Colonic mucosa (tissue), 4 donors: Measurements from ENCODE around the gene TDRD6. TPM values are rescaled to one million over a fixed set of nuclear protein-coding genes. Genes with fewer than 3 reads are reported as not detected.
"Not testable (repeated sequence)": the region's sequence is repeated elsewhere in the genome, so short reads cannot be mapped to it uniquely, and the experiment has no call there.

Experiments
- DNase-seq: peaks from one replicate; pipeline ENCODE4 v3.0.0-alpha.2; 2020
- H3K27ac ChIP-seq: fragments of 200-600 bp; one replicate; pipeline ENCODE4 v1.8.0; 2021
- H3K27me3 ChIP-seq: fragments of 200-600 bp; one replicate; pipeline ENCODE4 v1.8.0; 2021
- H3K36me3 ChIP-seq: fragments of 200-600 bp; one replicate; pipeline ENCODE4 v1.8.0; 2021
- H3K4me1 ChIP-seq: fragments of 200-600 bp; one replicate; pipeline ENCODE4 v1.8.0; 2021; ENCODE audit warnings: mild to moderate bottlenecking
- H3K4me3 ChIP-seq: fragments of 200-600 bp; one replicate; pipeline ENCODE4 v1.8.0; 2021
- H3K9ac ChIP-seq, 2 donors: one replicate each; pipeline ENCODE4 v1.7.0; 2013; ENCODE audit warnings: control low read depth in 2 of 2, low read depth in 2 of 2, low read length in 2 of 2
- H3K9me3 ChIP-seq: fragments of 200-600 bp; one replicate; pipeline ENCODE4 v1.8.0; 2021
- intact Hi-C: fragments of 100-400 bp; cut with DNase I; formaldehyde crosslinking; loops from one replicate; pipeline ENCODE4 v1.14.1; 2022
- total RNA-seq, 2 donors: library from RNA; stranded (reverse); fragmentation: NEBNext Ultra II Directional in 1 of 2; extraction: Animal tissue kit (Norgen Biotek cat#: 25700) in 1 of 2; gene quantifications; one replicate each; pipeline ENCODE4 v1.2.1, GENCODE V29; 2021
- TF ChIP-seq, protein P1 (sequence below): fragments of 200-600 bp; IDR thresholded peaks from one replicate; pipeline ENCODE4 v1.8.0; 2022; ENCODE audit warnings: antibody characterized with exemption, mild to moderate bottlenecking
- donor health status: healthy.
- donor health status: DM: no; HTN: no; CAD: no.
- donor health status: DM: no; HTN: no; CAD: no.

Gene TDRD6
- total RNA-seq, 2 donors from 2014 or later = 0.08 to 0.40 TPM

DNA sequence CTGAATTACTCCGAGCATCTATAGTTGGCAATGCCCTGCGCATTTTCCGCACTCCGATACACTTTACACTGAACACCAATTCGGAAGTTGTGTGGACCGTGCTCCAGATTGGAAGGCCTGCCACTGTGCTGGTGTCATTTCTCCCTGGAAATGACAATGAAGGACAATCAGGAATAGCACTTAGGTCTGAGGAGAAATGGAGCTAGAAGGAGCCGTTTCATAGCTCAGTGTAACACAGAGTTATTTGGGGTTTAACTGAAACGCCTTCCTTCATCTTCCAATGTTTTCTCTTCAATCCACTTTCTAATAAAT, 48.0 kb downstream of the TDRD6 start:
- Histone ChIP-seq H3K4me3 (peak overlapping the region; percentile 58), H3K9me3 (no peaks in the 10 kb centered on the region), H3K9ac (no peak overlapping the region), H3K27me3 (no peaks in the 10 kb centered on the region), H3K4me1 (no peaks in the 10 kb centered on the region), H3K36me3 (no peaks in the 10 kb centered on the region), H3K27ac (no peak overlapping the region)
- TF ChIP-seq, protein P1, sequence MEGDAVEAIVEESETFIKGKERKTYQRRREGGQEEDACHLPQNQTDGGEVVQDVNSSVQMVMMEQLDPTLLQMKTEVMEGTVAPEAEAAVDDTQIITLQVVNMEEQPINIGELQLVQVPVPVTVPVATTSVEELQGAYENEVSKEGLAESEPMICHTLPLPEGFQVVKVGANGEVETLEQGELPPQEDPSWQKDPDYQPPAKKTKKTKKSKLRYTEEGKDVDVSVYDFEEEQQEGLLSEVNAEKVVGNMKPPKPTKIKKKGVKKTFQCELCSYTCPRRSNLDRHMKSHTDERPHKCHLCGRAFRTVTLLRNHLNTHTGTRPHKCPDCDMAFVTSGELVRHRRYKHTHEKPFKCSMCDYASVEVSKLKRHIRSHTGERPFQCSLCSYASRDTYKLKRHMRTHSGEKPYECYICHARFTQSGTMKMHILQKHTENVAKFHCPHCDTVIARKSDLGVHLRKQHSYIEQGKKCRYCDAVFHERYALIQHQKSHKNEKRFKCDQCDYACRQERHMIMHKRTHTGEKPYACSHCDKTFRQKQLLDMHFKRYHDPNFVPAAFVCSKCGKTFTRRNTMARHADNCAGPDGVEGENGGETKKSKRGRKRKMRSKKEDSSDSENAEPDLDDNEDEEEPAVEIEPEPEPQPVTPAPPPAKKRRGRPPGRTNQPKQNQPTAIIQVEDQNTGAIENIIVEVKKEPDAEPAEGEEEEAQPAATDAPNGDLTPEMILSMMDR = no peak
- DNase-seq = no peak
- intact Hi-C loops = no loop called here

DNA sequence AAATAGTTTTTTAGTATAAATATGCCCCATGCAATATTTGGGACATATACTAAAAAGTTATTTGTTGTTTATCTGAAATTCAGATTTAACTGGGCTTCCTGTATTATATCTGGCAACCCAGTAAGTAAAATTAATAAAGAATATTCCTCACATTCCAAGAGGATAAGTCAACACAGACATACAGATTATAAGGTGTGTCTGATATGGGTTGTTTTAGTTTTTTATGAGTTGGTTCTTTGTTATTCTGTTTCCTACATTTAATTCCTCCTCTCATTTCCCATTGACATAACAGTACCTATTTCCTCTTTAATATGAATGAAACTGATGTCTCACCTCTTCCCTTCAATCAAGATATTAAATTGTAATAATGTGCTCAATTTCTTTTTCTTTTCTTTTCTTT, 49.2 kb downstream of the TDRD6 start:
- H3K9me3 ChIP-seq = no peaks in the 10 kb centered on the region
- no peak overlapping the region for H3K4me3 ChIP-seq
- no peaks in the 10 kb centered on the region for H3K4me1 ChIP-seq
- no peak overlapping the region for H3K27ac ChIP-seq
- H3K9ac ChIP-seq = no peak overlapping the region
- H3K36me3 ChIP-seq = no peaks in the 10 kb centered on the region
- DNase-seq = no peak
- intact Hi-C loops = no loop called here
- TF ChIP-seq, protein P1 = no peak
- H3K27me3 ChIP-seq = no peaks in the 10 kb centered on the region

DNA sequence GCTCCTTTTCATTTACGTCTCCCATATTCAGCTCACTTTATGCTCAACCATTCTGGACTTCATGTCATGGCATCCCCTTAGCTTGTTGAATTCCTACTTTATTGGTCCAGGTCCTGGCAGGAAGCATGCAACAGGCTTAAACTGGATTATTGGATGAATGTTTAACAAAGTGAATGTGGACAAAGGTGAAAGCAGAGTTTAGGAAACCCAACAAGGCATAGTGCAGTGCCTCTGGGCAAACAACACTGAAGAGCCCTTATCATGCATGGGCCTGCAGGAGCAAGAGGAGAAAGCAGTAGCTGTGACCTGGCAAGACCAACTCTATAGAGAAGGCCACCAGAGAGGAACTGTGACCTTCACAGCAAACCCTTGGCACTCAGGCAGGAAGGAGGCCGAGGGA, 53.8 kb downstream of the TDRD6 start:
- TF ChIP-seq, protein P1 = no peak
- Histone ChIP-seq H3K27ac (no peak overlapping the region), H3K27me3 (no peaks in the 10 kb centered on the region), H3K9ac (no peak overlapping the region), H3K9me3 (no peaks in the 10 kb centered on the region), H3K4me3 (no peak overlapping the region), H3K4me1 (no peaks in the 10 kb centered on the region), H3K36me3 (no peaks in the 10 kb centered on the region)
- DNase-seq = no peak
- intact Hi-C loops = no loop called here

DNA sequence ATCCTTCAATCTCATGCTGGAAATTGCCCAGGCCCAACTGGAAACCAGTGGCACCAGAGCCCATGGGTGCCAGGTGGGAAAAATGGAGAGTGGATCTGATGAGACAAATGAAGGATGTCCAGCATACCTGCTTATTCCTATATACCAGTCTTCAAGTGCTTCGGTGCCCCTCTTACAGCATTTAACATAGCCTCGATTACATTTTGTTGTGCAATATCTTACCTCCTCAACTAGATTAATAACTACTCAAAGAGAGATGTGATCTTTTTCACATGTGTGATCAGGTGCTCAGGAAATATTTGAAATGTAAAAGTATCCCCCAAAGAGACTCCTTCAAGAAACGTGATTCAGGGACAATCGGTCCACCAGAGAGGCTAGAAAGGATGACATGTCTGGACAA, 54.2 kb downstream of the TDRD6 start:
- no peak overlapping the region for H3K4me3 ChIP-seq
- TF ChIP-seq, protein P1 = no peak
- no peak for DNase-seq
- no peak overlapping the region for H3K9ac ChIP-seq
- H3K27ac ChIP-seq = no peak overlapping the region
- H3K27me3 ChIP-seq = no peaks in the 10 kb centered on the region
- no peaks in the 10 kb centered on the region for H3K36me3 ChIP-seq
- H3K9me3 ChIP-seq = no peaks in the 10 kb centered on the region
- intact Hi-C loops = no loop called here
- H3K4me1 ChIP-seq = no peaks in the 10 kb centered on the region

DNA sequence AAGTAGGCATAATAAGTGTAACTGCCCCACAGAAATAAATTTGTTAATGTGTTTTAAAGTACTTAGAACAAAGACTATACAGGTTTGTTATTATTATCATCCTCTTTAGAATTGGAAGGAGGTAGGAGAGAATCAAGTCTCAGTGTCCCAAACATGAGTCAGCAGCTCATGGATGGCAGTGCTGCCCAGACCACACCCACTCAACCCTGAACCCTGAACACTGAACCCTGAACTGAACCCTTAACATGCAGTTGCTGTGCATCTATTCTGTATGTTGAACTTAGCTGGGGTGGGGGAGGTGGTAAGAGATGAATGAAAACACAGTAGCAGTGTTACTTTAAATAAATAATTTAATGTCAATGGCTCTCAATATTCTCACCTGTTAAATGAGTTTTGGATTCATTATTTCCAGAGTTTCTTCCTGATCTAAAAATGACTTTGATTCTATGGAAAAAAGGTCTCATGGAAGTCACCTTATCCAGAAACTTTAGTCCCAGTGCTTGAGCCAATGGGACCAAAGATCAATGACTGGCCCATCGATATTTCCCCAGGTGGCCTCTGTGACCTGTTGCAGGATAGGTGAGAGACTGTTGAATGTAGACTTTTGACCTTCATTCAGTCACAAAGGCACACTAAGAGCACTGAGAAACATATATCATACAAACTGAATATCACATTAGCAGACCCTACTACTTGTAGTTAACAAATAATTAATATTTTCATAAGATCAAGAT, 55.9 kb downstream of the TDRD6 start:
- intact Hi-C loops = no loop called here
- H3K4me1 ChIP-seq = no peaks in the 10 kb centered on the region
- H3K36me3 ChIP-seq = no peaks in the 10 kb centered on the region
- H3K9ac ChIP-seq = no peak overlapping the region
- no peaks in the 10 kb centered on the region for H3K9me3 ChIP-seq
- TF ChIP-seq, protein P1 = no peak
- no peaks in the 10 kb centered on the region for H3K27me3 ChIP-seq
- DNase-seq = no peak
- H3K4me3 ChIP-seq = no peak overlapping the region
- no peak overlapping the region for H3K27ac ChIP-seq

- H3K27ac ChIP-seq, H3K9me3 ChIP-seq, H3K27me3 ChIP-seq, H3K36me3 ChIP-seq, H3K4me1 ChIP-seq, H3K9ac ChIP-seq, DNase-seq, H3K4me3 ChIP-seq, intact Hi-C loops: not testable (repeated sequence)
These were observed 56.6 kb downstream of the TDRD6 start for GRCh38 chr6:46744159-46744725.
